GM12865 (cell line): Measurements from ENCODE around the gene OLFM1.
A peak's percentile ranks its signal among the peaks of the same experiment; 100 is the strongest.

Source experiments
- DNase-seq: peaks from one replicate; pipeline ENCODE4 v3.0.0; 2010; ENCODE audit warnings: low read depth
- H3K4me3 ChIP-seq: 2 replicates; pipeline ENCODE4 v1.5.1; 2011; ENCODE audit warnings: mild to moderate bottlenecking, low read depth, low read length, control low read depth
- TF ChIP-seq, protein P1 (sequence below): IDR thresholded peaks from 2 replicates; pipeline ENCODE4 v1.5.1; 2011; ENCODE audit warnings: low read length, control low read depth, low read depth, inconsistent platforms; ENCODE audit not compliant: insufficient read depth; ENCODE audit errors: missing control alignments

OLFM1 gene

DNA sequence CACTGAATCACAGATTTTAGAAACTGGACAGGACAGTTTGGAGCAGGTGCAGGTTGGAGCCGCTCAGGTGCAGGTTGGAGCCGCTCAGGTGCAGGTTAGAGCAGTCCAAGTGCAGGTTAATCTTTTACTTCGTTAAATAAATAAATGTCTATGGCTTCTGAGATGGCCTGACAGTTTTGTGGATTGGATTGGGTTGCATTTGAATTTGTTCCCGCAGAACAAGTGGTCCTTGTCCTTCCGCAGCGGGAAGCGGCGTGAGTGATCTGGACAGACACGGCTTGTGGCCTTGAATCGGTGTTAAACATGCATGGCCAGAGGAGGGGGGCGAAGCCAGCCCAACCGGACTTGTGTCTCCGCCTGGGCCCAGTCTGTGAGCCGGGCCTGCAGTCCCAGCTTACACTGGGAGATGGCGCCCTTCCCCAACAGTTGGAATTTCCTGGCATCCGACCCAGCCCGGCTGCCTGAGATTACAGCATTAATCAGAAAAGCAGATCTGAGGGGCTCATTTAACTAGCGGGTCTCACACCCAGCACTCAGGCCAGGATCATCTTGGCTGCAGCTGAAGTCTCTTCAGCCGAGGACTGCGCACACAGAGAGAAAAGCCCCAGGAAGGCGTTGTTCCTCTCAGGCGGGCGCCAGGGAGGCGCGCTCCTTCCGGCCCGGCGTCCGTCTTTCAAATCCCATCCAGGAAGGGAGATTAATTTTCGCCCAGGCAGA is 1.5 kb upstream of the OLFM1 start:
- no peak overlapping the region for H3K4me3 ChIP-seq
- peak; percentile 40 for DNase-seq
- TF ChIP-seq, protein P1, sequence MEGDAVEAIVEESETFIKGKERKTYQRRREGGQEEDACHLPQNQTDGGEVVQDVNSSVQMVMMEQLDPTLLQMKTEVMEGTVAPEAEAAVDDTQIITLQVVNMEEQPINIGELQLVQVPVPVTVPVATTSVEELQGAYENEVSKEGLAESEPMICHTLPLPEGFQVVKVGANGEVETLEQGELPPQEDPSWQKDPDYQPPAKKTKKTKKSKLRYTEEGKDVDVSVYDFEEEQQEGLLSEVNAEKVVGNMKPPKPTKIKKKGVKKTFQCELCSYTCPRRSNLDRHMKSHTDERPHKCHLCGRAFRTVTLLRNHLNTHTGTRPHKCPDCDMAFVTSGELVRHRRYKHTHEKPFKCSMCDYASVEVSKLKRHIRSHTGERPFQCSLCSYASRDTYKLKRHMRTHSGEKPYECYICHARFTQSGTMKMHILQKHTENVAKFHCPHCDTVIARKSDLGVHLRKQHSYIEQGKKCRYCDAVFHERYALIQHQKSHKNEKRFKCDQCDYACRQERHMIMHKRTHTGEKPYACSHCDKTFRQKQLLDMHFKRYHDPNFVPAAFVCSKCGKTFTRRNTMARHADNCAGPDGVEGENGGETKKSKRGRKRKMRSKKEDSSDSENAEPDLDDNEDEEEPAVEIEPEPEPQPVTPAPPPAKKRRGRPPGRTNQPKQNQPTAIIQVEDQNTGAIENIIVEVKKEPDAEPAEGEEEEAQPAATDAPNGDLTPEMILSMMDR: peak; percentile 76

DNA sequence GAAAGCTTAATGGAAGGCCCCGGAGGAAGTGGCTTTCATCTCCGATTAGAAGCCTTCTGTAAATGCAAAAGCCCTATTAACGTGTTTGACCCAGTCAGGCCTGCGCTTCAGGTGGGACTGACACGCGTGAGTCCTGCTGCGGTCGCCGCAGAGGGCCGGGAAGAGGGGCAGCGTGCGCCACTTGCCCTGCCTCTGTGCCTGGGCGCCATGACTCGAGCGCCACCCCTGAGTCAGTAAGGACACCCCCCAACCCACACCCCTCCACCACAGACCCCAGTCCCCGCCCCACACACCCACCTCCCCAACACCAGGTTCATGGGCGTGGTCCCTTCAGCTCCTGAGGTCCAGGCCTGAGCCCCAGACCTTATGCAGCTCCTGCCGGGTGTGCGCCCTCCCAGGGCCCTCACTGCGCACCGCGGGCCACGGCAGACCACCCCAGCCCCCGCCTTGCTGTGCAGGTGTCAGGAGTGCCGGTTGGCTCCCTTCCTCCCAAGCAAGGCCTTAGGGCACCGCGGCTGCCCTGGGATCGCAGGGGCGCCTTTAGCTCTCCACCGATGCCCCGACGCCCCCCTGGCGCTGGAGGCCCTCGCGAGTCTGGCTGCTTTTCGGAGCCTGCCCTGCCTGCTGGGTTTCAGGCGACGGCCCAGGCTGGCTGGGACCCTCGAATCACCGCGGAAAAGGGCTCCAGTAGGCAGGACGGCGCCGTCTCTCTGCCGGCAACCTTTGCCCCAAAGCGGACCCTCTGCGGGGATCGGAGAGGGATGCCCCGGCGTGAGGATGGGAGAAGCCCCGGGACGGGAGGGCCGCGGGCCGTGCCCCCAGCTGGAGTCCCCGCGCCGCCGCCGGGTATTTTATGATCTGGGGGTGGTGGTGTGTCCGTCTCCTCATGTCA is 625 bp upstream of the OLFM1 start:
- TF ChIP-seq, protein P1: no peak
- H3K4me3 ChIP-seq: no peak overlapping the region
- DNase-seq: no peak

DNA sequence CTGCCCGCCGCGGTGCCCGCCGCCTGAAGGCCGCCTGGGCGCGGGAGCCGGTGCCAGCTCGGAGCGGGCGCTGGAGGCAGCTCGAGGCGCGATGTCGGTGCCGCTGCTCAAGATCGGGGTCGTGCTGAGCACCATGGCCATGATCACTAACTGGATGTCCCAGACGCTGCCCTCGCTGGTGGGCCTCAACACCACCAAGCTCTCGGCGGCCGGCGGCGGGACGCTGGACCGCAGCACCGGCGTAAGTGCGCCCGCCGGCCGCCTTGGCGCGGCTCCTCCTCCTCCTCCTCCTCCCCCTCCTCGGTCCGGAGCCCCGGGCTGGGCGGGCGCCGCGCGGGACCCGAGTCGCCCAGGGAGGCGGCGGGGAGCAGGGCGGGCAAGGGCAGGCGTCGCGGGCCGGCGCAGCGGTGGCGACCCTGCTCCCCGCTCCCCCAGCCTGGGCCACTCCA is 455 bp downstream of the OLFM1 start:
- H3K4me3 ChIP-seq: no peak overlapping the region
- no peak for DNase-seq
- TF ChIP-seq, protein P1: no peak

DNA sequence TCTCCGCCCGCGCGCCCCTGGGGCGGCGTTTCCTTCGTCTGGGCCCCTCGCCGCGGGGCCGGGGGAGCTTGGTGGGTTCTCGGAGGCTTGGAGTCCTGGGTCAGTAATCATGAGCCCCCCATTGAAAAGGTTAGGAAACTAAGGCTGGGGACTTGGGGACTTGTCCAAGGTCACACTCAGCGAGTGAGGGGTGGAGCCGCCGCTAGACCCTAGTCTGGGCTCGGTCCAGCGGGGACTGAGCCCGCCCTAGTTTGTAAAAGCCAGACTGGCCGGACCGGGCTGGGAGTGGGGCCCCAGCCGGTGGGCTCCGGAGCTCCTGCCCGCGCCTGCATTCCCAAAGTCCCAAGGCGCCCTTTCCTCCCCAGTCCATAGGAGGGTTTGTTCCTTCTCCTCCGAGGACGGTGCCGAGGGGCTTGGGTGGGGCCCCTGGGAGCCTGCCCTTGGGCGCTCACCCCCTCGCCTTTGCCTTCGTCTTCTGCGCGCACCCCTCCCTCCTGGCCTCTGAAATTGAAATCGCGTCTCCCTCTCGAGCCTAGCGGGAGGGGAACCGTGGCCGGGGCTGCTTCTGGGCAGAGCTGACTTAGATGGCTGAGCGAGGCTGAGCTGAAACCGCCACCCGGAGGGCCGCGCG is 995 bp downstream of the OLFM1 start:
- H3K4me3 ChIP-seq: no peak overlapping the region
- no peak for DNase-seq

DNA sequence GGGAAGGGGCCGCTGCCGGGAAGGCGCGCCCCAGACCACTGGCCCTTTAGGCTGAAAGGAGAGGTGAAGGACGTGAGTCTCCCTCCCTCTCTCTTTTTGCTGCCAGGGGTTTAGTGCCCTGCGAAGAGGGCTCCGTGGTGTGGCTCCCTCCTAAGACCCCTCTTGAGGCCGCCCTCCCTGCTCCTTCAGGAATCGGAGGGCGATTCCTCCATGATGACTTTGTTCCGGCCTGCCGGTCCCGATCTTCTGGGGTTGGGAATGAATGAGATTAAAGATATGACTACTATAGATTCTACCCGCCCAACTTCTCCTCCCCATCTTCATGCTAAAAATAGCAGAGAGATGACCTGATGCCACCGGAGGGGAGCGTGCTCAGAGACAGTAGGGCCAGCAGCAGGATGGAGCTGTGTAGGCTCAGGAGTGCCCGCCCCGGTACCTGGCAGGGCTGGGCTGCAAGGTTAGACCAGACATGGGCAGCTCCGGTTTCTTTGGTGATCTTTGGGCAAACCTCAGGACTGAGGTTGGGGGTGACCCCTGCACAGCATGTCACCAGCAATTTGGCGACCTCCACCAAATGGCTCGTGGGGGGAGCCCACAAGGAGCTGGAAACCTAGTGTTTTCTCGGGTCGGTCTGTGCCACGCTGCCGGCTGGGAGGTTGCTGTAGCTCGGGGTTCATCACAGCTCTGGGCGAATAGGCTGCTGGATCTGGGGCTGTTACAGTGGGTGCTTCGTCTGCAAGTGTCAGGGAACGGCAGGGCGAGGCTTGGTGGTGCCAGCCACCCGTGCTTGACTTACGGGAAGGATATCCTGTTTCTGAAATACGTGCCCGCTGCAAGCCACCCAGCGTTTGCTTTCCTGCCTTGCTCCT is 1.7 kb downstream of the OLFM1 start:
- TF ChIP-seq, protein P1: no peak
- DNase-seq: no peak
- no peak overlapping the region for H3K4me3 ChIP-seq

More for the DNA sequence above, 995 bp downstream of the OLFM1 start:
- TF ChIP-seq, protein P1: no peak

DNA sequence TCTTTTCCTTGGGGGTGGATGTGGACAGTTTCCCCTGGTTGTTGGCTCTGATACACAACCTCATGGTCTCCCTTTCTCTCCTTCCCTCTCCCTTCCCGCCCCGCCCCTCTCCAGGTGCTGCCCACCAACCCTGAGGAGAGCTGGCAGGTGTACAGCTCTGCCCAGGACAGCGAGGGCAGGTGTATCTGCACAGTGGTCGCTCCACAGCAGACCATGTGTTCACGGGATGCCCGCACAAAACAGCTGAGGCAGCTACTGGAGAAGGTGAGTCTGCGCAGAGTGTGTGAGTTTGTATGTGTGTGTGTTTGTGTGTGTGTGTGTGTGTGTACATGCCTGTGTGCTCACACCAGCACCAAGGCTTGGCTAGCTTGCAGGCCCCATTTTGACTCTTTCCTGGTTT is 2.6 kb downstream of the OLFM1 start:
- TF ChIP-seq, protein P1: no peak
- DNase-seq: no peak
- no peak overlapping the region for H3K4me3 ChIP-seq
